ENCODE data around the gene NEDD8. TPM values are rescaled to one million over a fixed set of nuclear protein-coding genes. Genes with fewer than 3 reads are reported as not detected.

The NEDD8 gene
- polyA plus RNA-seq, 2 donors, result 116 to 220 TPM

- Histone ChIP-seq H3K9me3 (ENCODE audit: control insufficient read depth in 2 of 2, insufficient read depth in 1 of 2, low read depth in 1 of 2, low read length in 1 of 2) (no peaks in the 10 kb centered on the region), H3K4me3 (ENCODE audit: low read depth in 1 of 2, low read length in 2 of 2) (peak overlapping the region; percentile 71 to 81), H3K27me3 (ENCODE audit: control insufficient read depth in 1 of 2, insufficient read depth in 2 of 2, low read length in 2 of 2) (no peaks in the 10 kb centered on the region), H3K36me3 (ENCODE audit: control insufficient read depth in 2 of 2, insufficient read depth in 2 of 2, low read length in 1 of 2) (peaks cover 0 to 20% of the 10 kb centered on the region in 2 donors), H3K4me1 (ENCODE audit: control insufficient read depth in 2 of 2, insufficient read depth in 2 of 2, low read length in 1 of 2) (peaks cover 0 to 3% of the 10 kb centered on the region in 2 donors), H3K27ac (ENCODE audit: low read depth in 2 of 2, low read length in 1 of 2) (peak overlapping the region in 1 of 2 donors; percentile 94)
- 80% methylated on average over 7 of the region's 7 CpGs for WGBS, 2 donors
These were observed 37.8 kb downstream of the NEDD8 start for GRCh38 chr14:24194186-24194872.

DNA sequence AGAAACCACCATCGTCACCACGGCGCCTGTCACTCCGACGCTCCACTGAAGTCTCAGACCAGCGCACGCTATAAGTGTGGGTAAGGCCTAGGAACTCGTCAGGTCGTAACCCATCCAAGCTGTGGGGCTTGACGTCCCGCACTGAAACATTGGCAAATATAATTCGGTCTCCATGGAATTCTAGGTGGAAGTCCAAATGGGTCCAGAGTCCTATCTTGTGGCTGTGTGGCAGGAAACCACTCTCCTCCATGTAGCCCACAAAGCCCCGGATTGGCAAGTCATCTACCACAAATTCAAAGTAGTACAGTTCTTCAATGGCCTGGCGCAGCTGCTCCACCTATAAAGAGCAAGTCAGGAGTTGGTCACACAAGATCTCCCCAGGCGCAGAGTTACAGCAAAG is 39.2 kb downstream of the NEDD8 start:
- no peak overlapping the region for H3K27ac ChIP-seq (ENCODE audit: low read depth in 2 of 2, low read length in 1 of 2)
- H3K4me1 ChIP-seq (ENCODE audit: control insufficient read depth in 2 of 2, insufficient read depth in 2 of 2, low read length in 1 of 2), result peaks cover 3 to 4% of the 10 kb centered on the region in 2 donors
- WGBS, 2 donors, result 95 to 98% methylated on average over 15 of the region's 15 CpGs

DNA sequence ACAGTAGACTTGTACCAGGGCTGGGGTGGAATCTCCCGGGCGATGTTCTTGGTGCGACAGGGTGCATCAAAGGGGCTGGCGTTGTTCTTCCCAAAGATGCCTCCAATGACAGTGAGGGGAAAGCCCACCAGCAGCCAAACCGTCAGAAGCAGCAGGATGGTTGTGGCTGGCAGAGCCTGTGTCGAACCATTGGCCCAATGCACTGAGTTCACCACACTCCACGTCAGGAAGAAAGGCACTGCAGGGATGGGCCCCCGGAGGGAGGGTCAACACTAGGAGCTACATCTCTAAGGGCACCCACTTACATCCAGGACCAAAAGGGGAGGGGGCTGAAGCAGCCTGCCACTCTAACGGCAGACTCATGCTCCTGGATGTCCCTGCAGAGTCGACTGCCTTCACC is 41.8 kb downstream of the NEDD8 start:
- Histone ChIP-seq H3K4me1 (ENCODE audit: control insufficient read depth in 2 of 2, insufficient read depth in 2 of 2, low read length in 1 of 2) (peaks cover 3 to 14% of the 10 kb centered on the region in 2 donors), H3K27me3 (ENCODE audit: control insufficient read depth in 1 of 2, insufficient read depth in 2 of 2, low read length in 2 of 2) (no peaks in the 10 kb centered on the region), H3K9me3 (ENCODE audit: control insufficient read depth in 2 of 2, insufficient read depth in 1 of 2, low read depth in 1 of 2, low read length in 1 of 2) (no peaks in the 10 kb centered on the region), H3K4me3 (ENCODE audit: low read depth in 1 of 2, low read length in 2 of 2) (no peak overlapping the region), H3K27ac (ENCODE audit: low read depth in 2 of 2, low read length in 1 of 2) (no peak overlapping the region), H3K36me3 (ENCODE audit: control insufficient read depth in 2 of 2, insufficient read depth in 2 of 2, low read length in 1 of 2) (peaks cover 5 to 39% of the 10 kb centered on the region in 2 donors)
- 90 to 92% methylated on average over 10 of the region's 10 CpGs for WGBS, 2 donors

More for the DNA sequence above, 39.2 kb downstream of the NEDD8 start:
- Histone ChIP-seq H3K9me3 (ENCODE audit: control insufficient read depth in 2 of 2, insufficient read depth in 1 of 2, low read depth in 1 of 2, low read length in 1 of 2) (no peaks in the 10 kb centered on the region), H3K4me3 (ENCODE audit: low read depth in 1 of 2, low read length in 2 of 2) (no peak overlapping the region), H3K27me3 (ENCODE audit: control insufficient read depth in 1 of 2, insufficient read depth in 2 of 2, low read length in 2 of 2) (no peaks in the 10 kb centered on the region), H3K36me3 (ENCODE audit: control insufficient read depth in 2 of 2, insufficient read depth in 2 of 2, low read length in 1 of 2) (peaks cover 0 to 20% of the 10 kb centered on the region in 2 donors)

- Histone ChIP-seq H3K4me3 (ENCODE audit: low read depth in 1 of 2, low read length in 2 of 2) (no peak overlapping the region), H3K36me3 (ENCODE audit: control insufficient read depth in 2 of 2, insufficient read depth in 2 of 2, low read length in 1 of 2) (peaks cover 13 to 48% of the 10 kb centered on the region in 2 donors), H3K27ac (ENCODE audit: low read depth in 2 of 2, low read length in 1 of 2) (peak overlapping the region in 1 of 2 donors; percentile 21), H3K4me1 (ENCODE audit: control insufficient read depth in 2 of 2, insufficient read depth in 2 of 2, low read length in 1 of 2) (peaks cover 3 to 11% of the 10 kb centered on the region in 2 donors), H3K27me3 (ENCODE audit: control insufficient read depth in 1 of 2, insufficient read depth in 2 of 2, low read length in 2 of 2) (no peaks in the 10 kb centered on the region), H3K9me3 (ENCODE audit: control insufficient read depth in 2 of 2, insufficient read depth in 1 of 2, low read depth in 1 of 2, low read length in 1 of 2) (no peaks in the 10 kb centered on the region)
- WGBS, 2 donors, result 93 to 95% methylated on average over 9 of the region's 9 CpGs
These were observed 42.7 kb downstream of the NEDD8 start for GRCh38 chr14:24189460-24189859.

DNA sequence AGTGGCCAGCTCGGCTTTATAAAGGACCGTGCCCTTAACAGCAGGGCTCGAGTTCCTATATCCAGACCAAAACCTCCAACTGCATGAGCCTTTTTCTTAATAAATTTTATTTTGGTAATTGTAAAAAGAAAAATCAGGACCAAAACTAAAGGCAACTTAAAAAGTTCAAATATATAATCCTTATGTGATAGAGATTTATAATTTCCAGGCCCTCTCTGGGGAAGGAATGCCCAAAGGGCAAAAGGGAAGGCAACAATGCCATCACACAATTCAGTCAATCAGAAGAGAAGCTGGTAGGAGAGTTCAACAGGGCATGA is 43.1 kb downstream of the NEDD8 start:
- peaks cover 3 to 10% of the 10 kb centered on the region in 2 donors for H3K4me1 ChIP-seq (ENCODE audit: control insufficient read depth in 2 of 2, insufficient read depth in 2 of 2, low read length in 1 of 2)
- H3K4me3 ChIP-seq (ENCODE audit: low read depth in 1 of 2, low read length in 2 of 2), result peak overlapping the region in 1 of 2 donors; percentile 90
- 0 to 1% methylated on average over 3 of the region's 3 CpGs for WGBS, 2 donors
- H3K27ac ChIP-seq (ENCODE audit: low read depth in 2 of 2, low read length in 1 of 2), result peak overlapping the region in 1 of 2 donors; percentile 21
- no peaks in the 10 kb centered on the region for H3K9me3 ChIP-seq (ENCODE audit: control insufficient read depth in 2 of 2, insufficient read depth in 1 of 2, low read depth in 1 of 2, low read length in 1 of 2)
- H3K27me3 ChIP-seq (ENCODE audit: control insufficient read depth in 1 of 2, insufficient read depth in 2 of 2, low read length in 2 of 2), result no peaks in the 10 kb centered on the region
- peaks cover 13 to 53% of the 10 kb centered on the region in 2 donors for H3K36me3 ChIP-seq (ENCODE audit: control insufficient read depth in 2 of 2, insufficient read depth in 2 of 2, low read length in 1 of 2)

DNA sequence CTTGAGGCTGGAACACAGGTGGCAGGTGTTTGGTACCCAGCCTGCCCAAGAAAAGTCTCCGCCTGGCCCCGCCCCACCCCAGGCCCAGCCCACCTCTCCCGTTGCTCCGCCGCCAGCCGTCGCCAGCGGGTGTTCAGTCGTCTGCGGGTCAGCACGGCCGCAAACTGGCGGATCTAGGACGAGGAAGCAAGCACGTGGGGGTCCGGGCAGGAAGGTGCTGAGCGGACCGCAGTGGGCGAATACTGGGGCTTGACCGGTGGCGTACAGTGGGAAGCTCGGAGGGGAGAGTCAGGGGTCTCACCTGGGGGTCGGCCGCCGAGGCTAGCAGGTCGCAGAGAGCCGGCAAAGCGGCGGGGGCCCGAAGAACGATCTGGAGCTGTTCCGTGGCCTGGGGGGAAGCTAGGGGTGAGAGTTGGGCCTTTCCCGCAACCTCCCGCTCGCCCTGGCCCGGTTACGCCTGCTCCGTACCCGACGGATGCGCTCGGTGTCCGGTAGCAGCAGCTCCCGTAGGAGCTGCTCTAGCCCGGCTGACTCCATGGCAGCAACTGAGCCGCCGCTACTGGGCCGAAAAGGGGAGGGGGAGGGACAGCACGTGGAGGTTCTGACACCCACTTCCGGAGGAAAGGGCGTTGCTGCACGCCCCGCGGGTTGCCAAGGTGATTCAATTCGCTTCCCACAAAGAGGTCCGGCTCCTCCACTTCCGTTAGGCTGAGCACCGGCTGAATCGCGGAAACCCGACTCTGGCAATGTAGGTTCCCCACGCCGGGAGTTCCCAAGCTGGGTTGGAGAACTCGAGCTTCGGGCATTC is 43.7 kb downstream of the NEDD8 start, which contains the start of gene IPO4:
TSS of gene IPO4 (minus strand) at position 566 of the 808 bp plus-strand sequence. CDS start at position 537, 29 bp downstream.
- peak within 1 kb of the TSS; percentile 80 to 90 for H3K4me3 ChIP-seq (ENCODE audit: low read depth in 1 of 2, low read length in 2 of 2)
- no peaks in the 10 kb centered on the region for H3K9me3 ChIP-seq (ENCODE audit: control insufficient read depth in 2 of 2, insufficient read depth in 1 of 2, low read depth in 1 of 2, low read length in 1 of 2)
- H3K27me3 ChIP-seq (ENCODE audit: control insufficient read depth in 1 of 2, insufficient read depth in 2 of 2, low read length in 2 of 2), result no peaks in the 10 kb centered on the region
- H3K4me1 ChIP-seq (ENCODE audit: control insufficient read depth in 2 of 2, insufficient read depth in 2 of 2, low read length in 1 of 2), result peaks cover 3 to 10% of the 10 kb centered on the region in 2 donors
- peaks cover 13 to 55% of the 10 kb centered on the region in 2 donors for H3K36me3 ChIP-seq (ENCODE audit: control insufficient read depth in 2 of 2, insufficient read depth in 2 of 2, low read length in 1 of 2)
- peak within 1 kb of the TSS; percentile 72 to 80 for H3K27ac ChIP-seq (ENCODE audit: low read depth in 2 of 2, low read length in 1 of 2)
- 0% methylated on average over 48 to 65 of the region's 65 CpGs for WGBS, 2 donors

GRCh38 chr14:24187539-24187915 is 44.6 kb downstream of the NEDD8 start:
- WGBS, 2 donors, result 80 to 100% methylated on average over 2 of the region's 2 CpGs
- no peaks in the 10 kb centered on the region for H3K9me3 ChIP-seq (ENCODE audit: control insufficient read depth in 2 of 2, insufficient read depth in 1 of 2, low read depth in 1 of 2, low read length in 1 of 2)
- H3K27ac ChIP-seq (ENCODE audit: low read depth in 2 of 2, low read length in 1 of 2), result no peak overlapping the region
- H3K4me3 ChIP-seq (ENCODE audit: low read depth in 1 of 2, low read length in 2 of 2), result no peak overlapping the region
- H3K27me3 ChIP-seq (ENCODE audit: control insufficient read depth in 1 of 2, insufficient read depth in 2 of 2, low read length in 2 of 2), result no peaks in the 10 kb centered on the region
- peaks cover 3 to 10% of the 10 kb centered on the region in 2 donors for H3K4me1 ChIP-seq (ENCODE audit: control insufficient read depth in 2 of 2, insufficient read depth in 2 of 2, low read length in 1 of 2)
- H3K36me3 ChIP-seq (ENCODE audit: control insufficient read depth in 2 of 2, insufficient read depth in 2 of 2, low read length in 1 of 2), result peaks cover 16 to 59% of the 10 kb centered on the region in 2 donors

- no peaks in the 10 kb centered on the region for H3K9me3 ChIP-seq (ENCODE audit: control insufficient read depth in 2 of 2, insufficient read depth in 1 of 2, low read depth in 1 of 2, low read length in 1 of 2)
- no peak overlapping the region for H3K4me3 ChIP-seq (ENCODE audit: low read depth in 1 of 2, low read length in 2 of 2)
- peaks cover 3 to 10% of the 10 kb centered on the region in 2 donors for H3K4me1 ChIP-seq (ENCODE audit: control insufficient read depth in 2 of 2, insufficient read depth in 2 of 2, low read length in 1 of 2)
- WGBS, 2 donors, result 92% methylated on average over 10 of the region's 10 CpGs
- no peaks in the 10 kb centered on the region for H3K27me3 ChIP-seq (ENCODE audit: control insufficient read depth in 1 of 2, insufficient read depth in 2 of 2, low read length in 2 of 2)
- no peak overlapping the region for H3K27ac ChIP-seq (ENCODE audit: low read depth in 2 of 2, low read length in 1 of 2)
- H3K36me3 ChIP-seq (ENCODE audit: control insufficient read depth in 2 of 2, insufficient read depth in 2 of 2, low read length in 1 of 2), result peaks cover 16 to 59% of the 10 kb centered on the region in 2 donors
These were observed 45.2 kb downstream of the NEDD8 start for GRCh38 chr14:24186831-24187538.

DNA sequence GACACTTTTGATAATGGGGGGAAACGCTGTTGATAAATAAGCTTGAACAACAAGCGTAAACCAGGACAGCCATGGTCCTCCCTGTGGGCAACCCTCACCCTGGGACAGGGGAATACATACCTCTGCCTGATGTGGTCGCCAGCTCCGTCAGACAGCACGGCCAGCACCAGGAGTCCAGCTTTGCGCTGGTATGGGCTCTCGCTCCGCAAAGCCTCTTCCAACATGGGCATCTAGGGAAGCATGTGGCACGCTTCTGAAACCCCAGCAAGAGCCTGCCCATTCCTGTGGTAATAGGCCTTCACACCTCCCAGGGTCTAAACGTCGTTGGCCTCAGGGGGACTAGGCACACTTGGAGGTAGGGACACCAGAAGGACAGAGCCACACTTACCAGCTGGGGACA is 46.4 kb downstream of the NEDD8 start:
- WGBS, 2 donors, result 91 to 92% methylated on average over 11 of the region's 11 CpGs
- H3K36me3 ChIP-seq (ENCODE audit: control insufficient read depth in 2 of 2, insufficient read depth in 2 of 2, low read length in 1 of 2), result peaks cover 19 to 66% of the 10 kb centered on the region in 2 donors

More for the DNA sequence above, 46.4 kb downstream of the NEDD8 start:
- Histone ChIP-seq H3K4me1 (ENCODE audit: control insufficient read depth in 2 of 2, insufficient read depth in 2 of 2, low read length in 1 of 2) (peaks cover 3 to 10% of the 10 kb centered on the region in 2 donors), H3K27ac (ENCODE audit: low read depth in 2 of 2, low read length in 1 of 2) (no peak overlapping the region), H3K27me3 (ENCODE audit: control insufficient read depth in 1 of 2, insufficient read depth in 2 of 2, low read length in 2 of 2) (no peaks in the 10 kb centered on the region), H3K9me3 (ENCODE audit: control insufficient read depth in 2 of 2, insufficient read depth in 1 of 2, low read depth in 1 of 2, low read length in 1 of 2) (no peaks in the 10 kb centered on the region), H3K4me3 (ENCODE audit: low read depth in 1 of 2, low read length in 2 of 2) (no peak overlapping the region)

Measured in esophagus (tissue), 2 donors.